ENCODE results near the gene SMIM23.
A peak's percentile ranks its signal among the peaks of the same experiment; 100 is the strongest.

SMIM23 gene

DNA sequence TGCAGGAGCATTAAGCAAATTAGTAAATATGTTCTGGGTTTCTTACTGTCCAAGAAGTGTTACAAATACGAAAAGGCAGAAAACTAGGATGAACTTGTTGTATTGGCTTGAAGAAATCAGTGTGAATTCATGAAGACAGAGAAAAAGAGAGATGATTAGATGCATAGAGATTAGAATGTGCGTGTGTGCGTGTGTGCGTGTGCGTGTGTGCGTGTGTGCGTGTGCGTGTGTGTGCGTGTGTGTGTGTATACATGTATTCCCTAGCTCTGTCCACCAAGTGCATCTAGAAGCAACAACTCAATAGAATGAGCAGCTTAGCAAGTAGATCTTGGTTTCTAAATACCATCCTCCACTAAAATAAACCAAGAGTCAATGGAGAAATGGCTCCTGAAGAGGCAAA lies 41.5 kb downstream of the SMIM23 start:
- ChIA-PET POLR2A (no interaction called here), CTCF (no interaction called here)
- Histone ChIP-seq H3K4me1 (ENCODE audit: control extremely low read depth in 1 of 4, control insufficient read depth in 4 of 4, insufficient read depth in 4 of 4, low read length in 3 of 4) (no peaks in the 10 kb centered on the region), H3K27ac (ENCODE audit: insufficient read depth in 1 of 2, low read depth in 1 of 2, low read length in 2 of 2, poor library complexity in 1 of 2, severe bottlenecking in 2 of 2) (no peak overlapping the region), H3K27me3 (replicated peaks in 2 of 5; ENCODE audit: control insufficient read depth in 4 of 5, insufficient read depth in 5 of 5, low read length in 4 of 5) (no peaks in the 10 kb centered on the region), H3K4me3 (ENCODE audit: control insufficient read depth in 1 of 7, extremely low read depth in 1 of 7, insufficient read depth in 4 of 7, low read depth in 2 of 7, low read length in 6 of 7) (no peak overlapping the region), H3K9me3 (ENCODE audit: control extremely low read depth in 1 of 5, control insufficient read depth in 4 of 5, insufficient read depth in 2 of 5, low read depth in 1 of 5, low read length in 4 of 5) (peaks cover 0 to 10% (median 0%) of the 10 kb centered on the region in 5 experiments), H3K36me3 (ENCODE audit: control insufficient read depth in 4 of 4, insufficient read depth in 4 of 4, low read length in 3 of 4) (no peaks in the 10 kb centered on the region)
- WGBS (ENCODE audit: insufficient coverage): 100% methylated on average over 4 of the region's 9 CpGs
- DNase-seq: no peak

DNA sequence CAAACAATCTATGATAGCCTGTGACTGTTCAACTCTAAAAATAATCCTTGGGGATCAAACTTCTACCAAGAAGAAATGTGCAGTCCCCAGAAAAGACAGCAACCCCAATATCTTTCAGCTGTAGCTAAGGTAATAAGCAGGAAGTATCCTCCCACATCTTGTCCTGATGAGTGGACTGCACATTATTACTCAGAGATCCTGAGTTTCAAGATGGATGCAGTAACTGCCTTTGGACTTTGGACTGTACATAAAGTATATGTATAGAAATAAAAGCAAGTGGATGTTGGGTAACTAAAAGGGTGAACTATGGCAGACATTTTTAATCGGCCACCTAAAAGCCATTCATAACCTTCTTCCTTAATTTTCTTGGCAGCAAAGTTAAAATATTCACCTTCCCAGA lies 45.1 kb downstream of the SMIM23 start:
- no peaks in the 10 kb centered on the region for H3K27me3 ChIP-seq (replicated peaks in 2 of 5; ENCODE audit: control insufficient read depth in 4 of 5, insufficient read depth in 5 of 5, low read length in 4 of 5)
- ChIA-PET POLR2A (no interaction called here), CTCF (no interaction called here)
- DNase-seq: no peak
- H3K9me3 ChIP-seq (ENCODE audit: control extremely low read depth in 1 of 5, control insufficient read depth in 4 of 5, insufficient read depth in 2 of 5, low read depth in 1 of 5, low read length in 4 of 5): peaks cover 0 to 23% (median 4%) of the 10 kb centered on the region in 5 experiments
- no peak overlapping the region for H3K27ac ChIP-seq (ENCODE audit: insufficient read depth in 1 of 2, low read depth in 1 of 2, low read length in 2 of 2, poor library complexity in 1 of 2, severe bottlenecking in 2 of 2)
- H3K36me3 ChIP-seq (ENCODE audit: control insufficient read depth in 4 of 4, insufficient read depth in 4 of 4, low read length in 3 of 4): no peaks in the 10 kb centered on the region
- H3K4me1 ChIP-seq (ENCODE audit: control extremely low read depth in 1 of 4, control insufficient read depth in 4 of 4, insufficient read depth in 4 of 4, low read length in 3 of 4): peaks cover 5 to 14% (median 9%) of the 10 kb centered on the region in 4 experiments
- no peak overlapping the region for H3K4me3 ChIP-seq (ENCODE audit: control insufficient read depth in 1 of 7, extremely low read depth in 1 of 7, insufficient read depth in 4 of 7, low read depth in 2 of 7, low read length in 6 of 7)
- no CpG with 5 or more reads among the region's 1 CpG for WGBS (ENCODE audit: insufficient coverage)

DNA sequence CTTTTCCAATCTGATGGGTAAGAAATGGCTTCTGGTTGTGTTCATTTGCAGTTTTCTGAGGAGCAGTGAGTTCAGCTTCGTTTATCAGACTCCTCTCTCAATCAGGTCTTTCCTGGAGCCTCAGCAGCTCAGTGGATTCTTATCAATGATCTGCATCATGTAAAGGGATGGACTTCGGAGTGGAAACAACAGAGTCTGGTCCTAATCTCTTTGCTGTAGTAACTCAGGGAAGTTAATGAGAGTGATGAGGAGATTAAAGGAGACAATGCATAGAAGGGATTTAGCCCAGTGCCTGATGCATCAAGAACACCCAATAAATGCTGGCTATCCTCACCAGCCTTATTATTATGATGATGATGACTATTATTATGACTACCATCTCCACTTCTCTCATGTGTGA lies 47.2 kb downstream of the SMIM23 start:
- ChIA-PET POLR2A (no interaction called here), CTCF (interaction anchor here (1.5 to 2.3 kb wide), 2 partner anchors 11 kb away, joined by 5 to 12 read pairs; no protein-coding TSS in a partner anchor)
- Histone ChIP-seq H3K4me1 (ENCODE audit: control extremely low read depth in 1 of 4, control insufficient read depth in 4 of 4, insufficient read depth in 4 of 4, low read length in 3 of 4) (peaks cover 5 to 14% (median 9%) of the 10 kb centered on the region in 4 experiments), H3K27me3 (replicated peaks in 2 of 5; ENCODE audit: control insufficient read depth in 4 of 5, insufficient read depth in 5 of 5, low read length in 4 of 5) (no peaks in the 10 kb centered on the region), H3K36me3 (ENCODE audit: control insufficient read depth in 4 of 4, insufficient read depth in 4 of 4, low read length in 3 of 4) (no peaks in the 10 kb centered on the region), H3K4me3 (ENCODE audit: control insufficient read depth in 1 of 7, extremely low read depth in 1 of 7, insufficient read depth in 4 of 7, low read depth in 2 of 7, low read length in 6 of 7) (no peak overlapping the region), H3K27ac (ENCODE audit: insufficient read depth in 1 of 2, low read depth in 1 of 2, low read length in 2 of 2, poor library complexity in 1 of 2, severe bottlenecking in 2 of 2) (no peak overlapping the region), H3K9me3 (ENCODE audit: control extremely low read depth in 1 of 5, control insufficient read depth in 4 of 5, insufficient read depth in 2 of 5, low read depth in 1 of 5, low read length in 4 of 5) (peaks cover 0 to 23% (median 4%) of the 10 kb centered on the region in 5 experiments)
- WGBS (ENCODE audit: insufficient coverage): 100% methylated on average over 1 of the region's 2 CpGs
- DNase-seq: no peak

DNA sequence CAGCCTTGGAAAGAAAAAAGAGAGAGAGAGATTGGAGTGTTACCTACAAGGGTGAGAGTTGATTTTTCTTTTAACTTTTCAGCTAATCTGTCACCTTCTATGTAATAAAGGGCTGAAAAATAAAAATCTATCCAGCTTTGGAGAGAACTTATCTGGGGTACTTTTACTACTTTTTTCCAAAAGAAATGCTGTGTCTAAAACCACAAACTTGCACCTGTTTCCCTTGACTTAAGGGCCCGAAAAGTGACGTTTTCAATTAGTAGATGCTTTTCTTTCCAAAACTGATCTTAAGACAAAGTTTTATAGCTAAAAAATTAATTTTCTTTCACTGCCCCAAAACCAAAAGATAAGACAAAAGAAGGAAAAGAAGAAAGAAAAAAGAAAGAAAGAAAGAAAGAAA lies 48.8 kb downstream of the SMIM23 start:
- Histone ChIP-seq H3K36me3 (ENCODE audit: control insufficient read depth in 4 of 4, insufficient read depth in 4 of 4, low read length in 3 of 4) (no peaks in the 10 kb centered on the region), H3K9me3 (ENCODE audit: control extremely low read depth in 1 of 5, control insufficient read depth in 4 of 5, insufficient read depth in 2 of 5, low read depth in 1 of 5, low read length in 4 of 5) (peaks cover 0 to 21% (median 4%) of the 10 kb centered on the region in 5 experiments), H3K27me3 (replicated peaks in 2 of 5; ENCODE audit: control insufficient read depth in 4 of 5, insufficient read depth in 5 of 5, low read length in 4 of 5) (no peaks in the 10 kb centered on the region), H3K27ac (ENCODE audit: insufficient read depth in 1 of 2, low read depth in 1 of 2, low read length in 2 of 2, poor library complexity in 1 of 2, severe bottlenecking in 2 of 2) (peak overlapping the region in 1 of 2 experiments; percentile 29), H3K4me3 (ENCODE audit: control insufficient read depth in 1 of 7, extremely low read depth in 1 of 7, insufficient read depth in 4 of 7, low read depth in 2 of 7, low read length in 6 of 7) (no peak overlapping the region), H3K4me1 (ENCODE audit: control extremely low read depth in 1 of 4, control insufficient read depth in 4 of 4, insufficient read depth in 4 of 4, low read length in 3 of 4) (peaks cover 5 to 14% (median 9%) of the 10 kb centered on the region in 4 experiments)
- WGBS (ENCODE audit: insufficient coverage): no CpG with 5 or more reads among the region's 2 CpGs
- CTCF ChIA-PET: interaction anchor here (1.4 to 2.3 kb wide), 5 partner anchors 9 to 16 kb away, joined by 3 to 12 read pairs (median 4); no protein-coding TSS in a partner anchor
- peak in 2 of 3 donors; percentile 38 to 51 for DNase-seq
- POLR2A ChIA-PET: no interaction called here

DNA sequence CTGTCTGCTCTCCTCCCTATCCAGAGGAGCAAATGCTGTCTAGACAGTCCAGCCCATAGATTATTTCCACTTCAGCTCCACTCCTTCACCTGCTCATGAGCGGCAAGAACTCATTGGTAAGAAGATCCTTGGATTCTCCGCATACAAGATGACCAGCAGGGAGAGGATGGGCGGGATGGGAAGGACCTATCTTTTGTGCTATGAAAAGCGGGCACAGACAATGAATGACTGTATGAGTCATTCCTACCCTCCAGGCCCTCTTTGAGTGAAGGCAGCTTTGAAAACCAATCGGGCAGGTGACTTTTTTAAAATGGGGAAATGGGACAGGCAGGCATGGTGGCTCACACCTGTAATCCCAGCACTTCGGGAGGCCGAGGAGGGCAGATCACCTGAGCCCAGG lies 49.4 kb downstream of the SMIM23 start:
- DNase-seq: peak in 1 of 3 donors; percentile 30
- Histone ChIP-seq H3K9me3 (ENCODE audit: control extremely low read depth in 1 of 5, control insufficient read depth in 4 of 5, insufficient read depth in 2 of 5, low read depth in 1 of 5, low read length in 4 of 5) (peaks cover 0 to 17% (median 4%) of the 10 kb centered on the region in 5 experiments), H3K36me3 (ENCODE audit: control insufficient read depth in 4 of 4, insufficient read depth in 4 of 4, low read length in 3 of 4) (no peaks in the 10 kb centered on the region), H3K4me1 (ENCODE audit: control extremely low read depth in 1 of 4, control insufficient read depth in 4 of 4, insufficient read depth in 4 of 4, low read length in 3 of 4) (peaks cover 7 to 20% (median 11%) of the 10 kb centered on the region in 4 experiments), H3K27ac (ENCODE audit: insufficient read depth in 1 of 2, low read depth in 1 of 2, low read length in 2 of 2, poor library complexity in 1 of 2, severe bottlenecking in 2 of 2) (no peak overlapping the region), H3K27me3 (replicated peaks in 2 of 5; ENCODE audit: control insufficient read depth in 4 of 5, insufficient read depth in 5 of 5, low read length in 4 of 5) (no peaks in the 10 kb centered on the region), H3K4me3 (ENCODE audit: control insufficient read depth in 1 of 7, extremely low read depth in 1 of 7, insufficient read depth in 4 of 7, low read depth in 2 of 7, low read length in 6 of 7) (no peak overlapping the region)
- CTCF ChIA-PET: interaction anchor here (1.4 to 2.3 kb wide), 3 partner anchors 9 to 15 kb away, joined by 3 to 12 read pairs (median 4); no protein-coding TSS in a partner anchor
- POLR2A ChIA-PET: no interaction called here
- WGBS (ENCODE audit: insufficient coverage): 83% methylated on average over 6 of the region's 7 CpGs

DNA sequence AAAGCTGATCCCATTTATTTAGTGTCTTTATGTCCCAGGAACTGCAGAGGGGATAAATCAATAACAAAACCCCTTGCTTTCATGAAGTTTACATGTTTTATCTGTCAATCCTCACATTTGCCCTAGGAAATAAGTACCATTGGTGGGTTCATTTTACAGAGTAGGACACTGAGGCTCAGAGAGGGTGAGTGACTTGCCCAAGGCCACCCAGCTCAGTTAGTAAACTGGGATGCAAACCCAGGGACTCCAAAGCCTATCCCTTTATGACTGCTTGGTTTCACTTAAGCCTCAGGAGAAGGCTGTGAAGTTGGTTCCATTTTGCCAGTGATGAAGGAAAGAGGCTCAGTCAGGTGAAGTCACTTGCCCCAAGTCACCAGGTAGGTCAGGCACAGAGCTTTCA lies 51.9 kb downstream of the SMIM23 start:
- DNase-seq: no peak
- ChIA-PET CTCF (interaction anchor here (0.8 to 1.3 kb wide), 2 partner anchors 19 to 59 kb away, joined by 3 read pairs; no protein-coding TSS in a partner anchor), POLR2A (no interaction called here)
- peaks cover 7 to 43% (median 35%) of the 10 kb centered on the region in 4 experiments for H3K4me1 ChIP-seq (ENCODE audit: control extremely low read depth in 1 of 4, control insufficient read depth in 4 of 4, insufficient read depth in 4 of 4, low read length in 3 of 4)
- no peak overlapping the region for H3K4me3 ChIP-seq (ENCODE audit: control insufficient read depth in 1 of 7, extremely low read depth in 1 of 7, insufficient read depth in 4 of 7, low read depth in 2 of 7, low read length in 6 of 7)
- H3K36me3 ChIP-seq (ENCODE audit: control insufficient read depth in 4 of 4, insufficient read depth in 4 of 4, low read length in 3 of 4): no peaks in the 10 kb centered on the region
- H3K9me3 ChIP-seq (ENCODE audit: control extremely low read depth in 1 of 5, control insufficient read depth in 4 of 5, insufficient read depth in 2 of 5, low read depth in 1 of 5, low read length in 4 of 5): peaks cover 0 to 10% (median 4%) of the 10 kb centered on the region in 5 experiments
- H3K27me3 ChIP-seq (replicated peaks in 2 of 5; ENCODE audit: control insufficient read depth in 4 of 5, insufficient read depth in 5 of 5, low read length in 4 of 5): no peaks in the 10 kb centered on the region
- no peak overlapping the region for H3K27ac ChIP-seq (ENCODE audit: insufficient read depth in 1 of 2, low read depth in 1 of 2, low read length in 2 of 2, poor library complexity in 1 of 2, severe bottlenecking in 2 of 2)

DNA sequence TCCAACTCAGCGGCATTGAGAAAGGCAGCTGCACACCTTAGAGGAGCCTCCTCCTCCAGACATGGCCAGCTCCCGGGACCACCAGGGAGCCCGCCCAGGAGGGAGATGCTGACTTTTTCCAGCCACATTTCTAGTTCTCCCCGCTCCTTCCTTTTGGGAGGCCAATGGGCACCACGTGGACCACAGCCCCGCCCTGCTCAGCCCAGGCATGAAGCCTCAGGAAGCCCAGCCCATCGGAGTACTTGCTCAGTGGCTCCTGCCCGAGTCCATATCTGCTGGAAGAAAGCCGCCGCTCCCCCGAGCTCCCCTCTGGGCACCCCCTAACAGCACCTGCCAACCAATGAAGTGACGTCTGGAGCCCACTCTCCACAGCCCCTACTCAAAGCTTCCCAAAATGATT lies 52.4 kb downstream of the SMIM23 start:
- no peaks in the 10 kb centered on the region for H3K27me3 ChIP-seq (replicated peaks in 2 of 5; ENCODE audit: control insufficient read depth in 4 of 5, insufficient read depth in 5 of 5, low read length in 4 of 5)
- no peak overlapping the region for H3K27ac ChIP-seq (ENCODE audit: insufficient read depth in 1 of 2, low read depth in 1 of 2, low read length in 2 of 2, poor library complexity in 1 of 2, severe bottlenecking in 2 of 2)
- H3K9me3 ChIP-seq (ENCODE audit: control extremely low read depth in 1 of 5, control insufficient read depth in 4 of 5, insufficient read depth in 2 of 5, low read depth in 1 of 5, low read length in 4 of 5): peaks cover 0 to 5% (median 3%) of the 10 kb centered on the region in 5 experiments
- no peak overlapping the region for H3K4me3 ChIP-seq (ENCODE audit: control insufficient read depth in 1 of 7, extremely low read depth in 1 of 7, insufficient read depth in 4 of 7, low read depth in 2 of 7, low read length in 6 of 7)
- H3K36me3 ChIP-seq (ENCODE audit: control insufficient read depth in 4 of 4, insufficient read depth in 4 of 4, low read length in 3 of 4): no peaks in the 10 kb centered on the region
- no peak for DNase-seq
- CTCF ChIA-PET: interaction anchor here (0.8 to 1.4 kb wide), 6 partner anchors 16 to 208 kb away, joined by 3 to 5 read pairs (median 3); no protein-coding TSS in a partner anchor
- WGBS (ENCODE audit: insufficient coverage): 82% methylated on average over 10 of the region's 12 CpGs
- peaks cover 7 to 49% (median 40%) of the 10 kb centered on the region in 4 experiments for H3K4me1 ChIP-seq (ENCODE audit: control extremely low read depth in 1 of 4, control insufficient read depth in 4 of 4, insufficient read depth in 4 of 4, low read length in 3 of 4)
- POLR2A ChIA-PET: no interaction called here
